HG02943 (cell line): Measurements from ENCODE around the gene LRRTM4.

ENCODE experiments used
- ATAC-seq: cut with Tn5 transposase; IDR thresholded peaks from one replicate; pipeline ENCODE4 v1.9.1; 2021; ENCODE audit warnings: mild to moderate bottlenecking, low read depth, moderate library complexity; ENCODE audit not compliant: unreplicated experiment

Gene LRRTM4

DNA sequence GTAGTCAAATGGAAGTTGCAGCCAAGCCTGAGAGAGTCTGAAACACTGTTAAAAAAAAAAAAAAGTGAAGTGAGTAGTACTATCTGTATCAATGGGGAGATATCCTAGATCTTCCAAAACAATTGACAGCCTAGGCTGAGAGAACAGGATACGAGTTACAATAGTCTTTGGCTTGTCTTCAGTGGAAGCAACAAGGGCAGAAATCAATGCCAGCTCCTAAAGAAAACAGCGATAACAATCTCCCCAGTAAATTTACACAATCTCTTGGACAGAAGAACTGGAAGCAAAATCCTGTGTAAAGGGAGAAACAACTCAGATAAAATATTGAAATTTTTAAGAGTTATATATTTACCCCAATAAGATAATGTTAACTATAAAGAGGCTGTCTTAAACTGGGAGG is 508.7 kb downstream of the LRRTM4 start:
- ATAC-seq, result no peak

DNA sequence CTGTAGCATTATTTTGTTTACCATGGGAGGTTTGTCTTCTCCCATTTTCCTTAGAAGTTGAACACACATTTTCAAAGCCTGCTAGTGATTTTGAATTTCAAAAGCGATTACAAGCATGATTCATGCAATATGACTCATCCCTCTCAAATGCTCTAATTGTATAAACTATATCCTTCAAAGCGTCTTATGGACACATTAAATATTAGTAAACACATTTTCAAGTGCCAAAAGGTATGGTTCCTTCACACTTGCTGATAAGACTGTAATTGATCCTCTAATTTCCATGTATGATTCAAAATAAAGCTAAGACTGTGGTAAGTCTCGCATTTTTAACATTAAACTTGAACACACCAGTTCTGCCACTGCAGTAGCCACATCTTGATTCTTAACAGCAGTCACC is 512.9 kb downstream of the LRRTM4 start:
- no peak for ATAC-seq

- no peak for ATAC-seq
Observed at GRCh38 chr2:77008853-77009252, 513.3 kb downstream of the LRRTM4 start.

GRCh38 chr2:77007686-77008085 is 514.5 kb downstream of the LRRTM4 start:
- ATAC-seq, result no peak

DNA sequence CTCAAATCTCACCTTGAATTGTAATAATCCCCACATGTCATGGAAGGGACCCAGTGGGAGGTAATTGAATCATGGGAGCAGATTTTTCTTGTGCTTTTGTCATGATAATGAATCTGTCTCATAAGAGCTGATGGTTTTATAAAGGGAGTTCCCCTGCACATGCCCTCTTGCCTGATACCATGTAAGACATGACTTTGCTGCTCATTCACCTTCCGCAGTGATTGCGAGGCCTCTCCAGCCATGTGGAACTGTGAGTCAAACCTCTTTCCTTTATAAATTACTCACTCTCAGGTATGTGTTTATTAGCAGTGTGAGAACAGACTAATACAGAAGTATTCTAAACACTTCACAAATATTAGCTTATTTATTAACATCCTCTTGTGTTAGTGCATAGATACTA is 516.7 kb downstream of the LRRTM4 start:
- no peak for ATAC-seq

GRCh38 chr2:77001895-77002294 is 520.3 kb downstream of the LRRTM4 start:
- ATAC-seq, result no peak

- ATAC-seq, result no peak
Observed at GRCh38 chr2:76998704-76999103, 523.5 kb downstream of the LRRTM4 start.

DNA sequence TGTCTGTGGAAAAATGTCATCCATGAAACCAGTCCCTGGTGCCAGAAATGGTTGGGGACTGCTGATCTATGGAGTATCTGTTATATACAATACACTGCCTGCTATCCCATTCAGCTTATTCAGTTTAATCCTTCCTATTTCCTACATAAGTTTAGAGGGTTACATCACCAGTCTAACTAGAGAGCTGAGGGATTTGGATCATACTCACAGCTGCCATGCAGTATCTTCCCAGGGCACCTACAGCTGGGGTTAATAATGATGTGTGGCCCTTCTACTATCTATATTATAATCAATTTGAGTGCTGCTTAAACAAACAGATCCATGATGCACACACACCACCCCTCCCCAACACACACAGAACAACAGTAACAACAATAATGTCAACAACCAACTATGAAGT is 524.0 kb downstream of the LRRTM4 start:
- no peak for ATAC-seq

GRCh38 chr2:76997296-76997695 is 524.9 kb downstream of the LRRTM4 start:
- no peak for ATAC-seq

DNA sequence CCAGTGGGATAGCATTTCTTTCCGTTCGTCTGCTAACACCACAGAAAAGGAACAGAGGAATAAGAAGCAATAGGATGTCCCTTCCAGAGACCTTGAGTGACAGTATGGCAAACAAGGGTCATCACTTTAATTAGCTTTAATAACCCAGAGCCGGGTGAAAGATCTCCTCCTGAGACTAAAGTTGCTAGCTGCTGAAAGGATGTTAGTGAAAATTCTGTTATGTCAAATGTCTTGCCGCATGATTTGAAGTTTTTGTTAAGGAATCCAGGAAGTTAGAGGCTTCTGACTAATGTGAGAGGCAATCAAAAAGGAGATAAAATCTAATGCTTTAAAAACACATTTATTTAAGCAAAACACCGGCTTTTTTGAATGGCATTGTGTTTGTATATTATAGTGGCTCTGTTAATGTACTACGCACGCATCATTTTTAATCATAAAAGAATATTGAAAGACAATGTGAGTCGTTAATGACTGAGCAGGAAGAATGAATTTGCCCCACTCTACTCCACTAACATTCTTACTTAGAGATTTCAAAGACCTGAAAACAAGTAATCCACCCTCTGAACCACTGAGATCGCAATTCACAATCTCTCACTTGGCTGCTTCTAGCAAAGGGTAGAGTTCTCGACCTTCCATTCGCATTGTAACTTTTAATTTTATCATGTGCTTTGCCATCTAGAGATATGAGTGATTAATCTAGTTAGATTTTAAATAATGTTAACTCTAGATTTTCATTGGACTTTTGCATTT is 536.6 kb downstream of the LRRTM4 start:
- no peak for ATAC-seq

GRCh38 chr2:76984359-76984758 is 537.8 kb downstream of the LRRTM4 start:
- ATAC-seq, result no peak

DNA sequence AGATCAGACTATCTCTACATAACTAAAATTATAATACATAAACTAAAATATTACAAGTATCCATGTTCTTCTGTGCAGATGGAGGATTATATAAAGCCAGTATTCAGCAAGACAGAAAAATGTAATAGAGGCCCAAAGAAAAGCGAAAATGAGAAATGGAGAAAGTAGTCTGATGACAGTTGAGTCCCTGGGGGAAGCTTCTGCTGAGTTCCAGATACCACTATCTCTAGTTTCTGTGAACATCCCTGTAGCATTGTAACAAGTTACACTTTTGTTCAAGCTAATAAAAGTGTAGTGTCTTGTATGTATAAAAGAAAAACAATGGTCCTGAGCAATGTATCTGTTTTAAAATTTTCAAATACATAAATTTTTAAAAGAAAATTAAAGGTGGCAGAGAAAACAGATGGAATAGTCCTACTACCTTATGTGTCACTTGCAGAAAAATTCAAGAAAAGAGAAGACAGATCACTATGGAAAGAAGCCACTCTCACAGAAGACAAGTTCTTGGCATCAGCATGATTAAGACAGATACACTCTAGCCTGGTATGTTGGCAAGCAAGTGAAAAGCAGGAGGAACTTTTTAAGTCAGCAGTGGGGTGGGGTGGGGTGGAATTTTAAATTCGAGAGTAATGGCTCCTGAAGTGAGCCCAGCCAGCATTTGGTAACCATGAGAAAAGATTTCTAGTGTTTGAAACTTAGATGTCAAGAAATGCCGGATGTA is 541.9 kb downstream of the LRRTM4 start:
- no peak for ATAC-seq

GRCh38 chr2:76977846-76978727 is 544.1 kb downstream of the LRRTM4 start:
- ATAC-seq, result no peak

- ATAC-seq, result no peak
Observed at GRCh38 chr2:76975752-76976151, 546.4 kb downstream of the LRRTM4 start.

DNA sequence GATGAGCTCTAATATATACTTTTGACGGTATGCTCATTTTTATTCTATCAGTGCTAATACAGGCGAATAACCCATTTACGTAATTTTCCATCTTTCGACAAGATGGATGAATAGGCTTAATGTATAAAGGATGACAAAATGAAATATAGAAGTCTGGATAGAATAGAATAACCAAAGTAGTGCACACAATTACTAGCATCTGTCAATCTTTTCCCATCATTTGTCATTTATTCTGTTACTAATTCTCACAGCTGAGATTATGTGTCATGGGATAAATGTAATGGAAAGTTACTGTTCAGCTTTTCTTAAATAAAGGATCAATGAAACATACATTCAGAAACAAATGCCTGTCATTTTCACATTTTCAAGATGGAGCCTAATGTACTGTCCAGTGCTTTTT is 548.6 kb downstream of the LRRTM4 start:
- no peak for ATAC-seq

DNA sequence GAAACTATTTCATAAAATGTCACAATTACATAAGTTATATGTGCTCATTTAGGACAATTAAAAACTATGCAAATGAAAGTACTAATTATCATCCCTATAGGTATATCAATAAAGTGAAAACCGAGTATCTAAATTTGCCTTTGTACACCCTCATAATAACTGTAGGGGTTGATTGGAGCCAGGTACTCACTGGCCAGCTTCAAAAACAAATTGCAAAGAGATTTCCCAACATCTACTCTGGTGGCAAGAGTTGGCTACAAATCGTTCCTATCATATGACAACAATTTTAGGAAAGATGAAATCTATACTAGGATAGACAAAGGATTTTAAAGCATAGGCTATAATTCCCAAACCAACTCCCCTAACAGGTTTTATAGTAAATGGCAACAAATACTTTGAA is 556.4 kb downstream of the LRRTM4 start:
- no peak for ATAC-seq

- no peak for ATAC-seq
Observed at GRCh38 chr2:76958749-76959148, 563.4 kb downstream of the LRRTM4 start.

DNA sequence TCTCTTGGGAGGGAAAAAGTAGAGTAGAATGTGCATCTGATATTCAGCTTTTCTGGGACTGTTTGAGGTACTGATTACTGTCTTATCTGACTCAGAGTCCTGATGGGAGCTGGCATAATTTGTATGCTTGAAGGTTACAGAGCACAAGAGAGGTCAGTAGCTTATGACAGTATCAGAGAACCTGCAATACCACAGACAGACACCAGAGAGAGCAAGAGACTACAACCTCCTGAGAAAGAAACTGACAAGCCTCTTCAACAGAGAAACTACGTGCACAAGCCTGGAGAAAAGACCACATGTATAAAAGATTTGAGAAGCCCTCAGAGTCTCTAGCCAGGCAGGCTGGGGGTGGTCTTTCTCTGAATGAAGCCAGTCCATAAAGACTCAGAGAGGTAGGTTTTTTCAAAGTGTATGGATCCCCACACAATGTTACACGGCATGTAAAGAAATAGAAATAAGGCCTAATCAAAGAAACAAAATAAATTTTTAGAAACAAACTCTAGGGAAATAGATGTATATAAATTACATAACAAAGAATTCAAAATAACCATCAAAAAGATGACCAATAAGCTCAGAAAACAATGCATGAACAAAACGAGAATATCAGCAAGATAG is 568.3 kb downstream of the LRRTM4 start:
- no peak for ATAC-seq

GRCh38 chr2:76946631-76947145 is 575.5 kb downstream of the LRRTM4 start:
- no peak for ATAC-seq

GRCh38 chr2:76940559-76940958 is 581.6 kb downstream of the LRRTM4 start:
- ATAC-seq, result no peak

- ATAC-seq, result no peak
Observed at GRCh38 chr2:76938153-76938552, 584.0 kb downstream of the LRRTM4 start.
